GM12878 (cell line): ENCODE measurements around the gene PTPRM. TPM values are rescaled to one million over a fixed set of nuclear protein-coding genes. Genes with fewer than 3 reads are reported as not detected.

Source experiments
- ATAC-seq: fragments of 200-7000 bp; cut with Tn5 transposase; 3 replicates; pipeline ENCODE4 v1.9.1; 2020; ENCODE audit warnings: mild to moderate bottlenecking, moderate library complexity
- BruUV-seq: library from RNA; stranded (reverse); fragments of 400-500 nt; replicated peaks from 2 replicates; lab custom pipeline; 2021; lab: Mats Ljungman, UMichigan
- CTCF ChIA-PET: fragments of 300-600 bp; sonication (Branson Sonifier 250); formaldehyde crosslinking; extraction: SDS; loops from one replicate; lab custom pipeline; 2021; ENCODE audit warnings: inconsistent platforms; lab: Yijun Ruan, JAX
- POLR2A ChIA-PET: fragments of 350-600 bp; formaldehyde crosslinking; extraction: SDS; loops from one replicate; lab custom pipeline; 2021; ENCODE audit warnings: inconsistent platforms; lab: Charles Lee
- RAD21 ChIA-PET: fragments of 300-600 bp; sonication (Branson Sonifier 250); formaldehyde crosslinking; loops from one replicate; lab custom pipeline; 2023; ENCODE audit warnings: antibody characterized with exemption; ENCODE audit not compliant: unreplicated experiment; lab: Charles Lee
- SMC1A ChIA-PET: fragments of 300-600 bp; sonication (Branson Sonifier 250); formaldehyde crosslinking; loops from one replicate; lab custom pipeline; 2023; ENCODE audit not compliant: unreplicated experiment, uncharacterized antibody; lab: Charles Lee
- DNase-seq: peaks from one replicate; pipeline ENCODE4 v3.0.0-alpha.2; 2011; ENCODE audit warnings: low read depth, low spot score
- FAIRE-seq: peaks from 3 replicates; lab custom pipeline; 2011; peaks lifted over from hg19 to GRCh38; lab: Jason Lieb, UNC
- H2AFZ ChIP-seq: 2 replicates; pipeline ENCODE4 v1.6.0; 2011; ENCODE audit warnings: low read depth, low read length, control low read depth; ENCODE audit not compliant: control insufficient read depth
- H3K27ac ChIP-seq: 2 replicates; pipeline ENCODE4 v1.5.1; 2011; ENCODE audit warnings: control low read depth; ENCODE audit not compliant: control insufficient read depth, insufficient read depth
- H3K27me3 ChIP-seq, 2 experiments: replicated peaks in 1 of 2; 2 replicates each; pipeline versions ENCODE4 v1.6.0 to v1.6.1; 2011; ENCODE audit warnings: low read length in 1 of 2; ENCODE audit not compliant: control insufficient read depth in 2 of 2, insufficient read depth in 2 of 2
- H3K36me3 ChIP-seq, 2 experiments: 2 replicates each; pipeline ENCODE4 v1.5.1; 2011; ENCODE audit warnings: low read length in 1 of 2; ENCODE audit not compliant: control insufficient read depth in 2 of 2, insufficient read depth in 2 of 2
- H3K4me1 ChIP-seq: 2 replicates; pipeline ENCODE4 v1.6.1; 2011; ENCODE audit warnings: mild to moderate bottlenecking, low read length, moderate library complexity, mixed read lengths; ENCODE audit not compliant: control insufficient read depth, insufficient read depth
- H3K4me2 ChIP-seq: 2 replicates; pipeline ENCODE4 v1.6.0; 2011; ENCODE audit warnings: control low read depth; ENCODE audit not compliant: control insufficient read depth, insufficient read depth
- H3K4me3 ChIP-seq: fragments of 200-600 bp; sonication (generic); 2 replicates; pipeline ENCODE4 v1.5.1; 2016
- H3K79me2 ChIP-seq: 2 replicates; pipeline ENCODE4 v1.6.0; 2011; ENCODE audit warnings: low read length; ENCODE audit not compliant: control insufficient read depth, insufficient read depth
- H3K9ac ChIP-seq: 2 replicates; pipeline ENCODE4 v1.8.0; 2011; ENCODE audit warnings: low read length, control low read depth, mixed read lengths; ENCODE audit not compliant: control insufficient read depth, insufficient read depth
- H3K9me3 ChIP-seq: replicated peaks from 3 replicates; pipeline ENCODE4 v1.5.1; 2011; ENCODE audit warnings: mild to moderate bottlenecking, low read length; ENCODE audit not compliant: control insufficient read depth, insufficient read depth
- H4K20me1 ChIP-seq: 2 replicates; pipeline ENCODE4 v1.6.0; 2011; ENCODE audit not compliant: control insufficient read depth, insufficient read depth
- MEF2A ChIP-seq: IDR thresholded peaks from 2 replicates; pipeline ENCODE4 v1.6.1; 2011; ENCODE audit warnings: low read depth, mild to moderate bottlenecking, low read length, moderate library complexity; ENCODE audit not compliant: insufficient read depth
- SKIL ChIP-seq: fragments of 450-650 bp; IDR thresholded peaks from 2 replicates; pipeline ENCODE4 v1.6.1; 2017; ENCODE audit warnings: mild to moderate bottlenecking, low read depth, inconsistent platforms; ENCODE audit not compliant: poor library complexity, severe bottlenecking
- TAF1 ChIP-seq: IDR thresholded peaks from 2 replicates; pipeline ENCODE4 v1.6.1; 2011; ENCODE audit warnings: mild to moderate bottlenecking, low read depth, low read length, borderline replicate concordance
- TCF12 ChIP-seq: IDR thresholded peaks from 2 replicates; pipeline ENCODE4 v1.6.1; 2011; ENCODE audit warnings: low read depth, mild to moderate bottlenecking, low read length
- WGBS: methylation state at CpG from one replicate; pipeline ENCODE4 v1.1.6; 2016; ENCODE audit warnings: low lambda C conversion rate; ENCODE audit not compliant: insufficient replicate concordance, insufficient coverage; ENCODE audit errors: missing lambda C conversion rate; 5-methylcytosine and 5-hydroxymethylcytosine counted together
- in situ Hi-C: fragments of 300-500 bp; cut with MboI; formaldehyde crosslinking; loops from 9 replicates; pipeline ENCODE4 v1.14.3; 2018; ENCODE audit warnings: mixed read lengths
- intact Hi-C: fragments of 100-400 bp; cut with micrococcal nuclease; formaldehyde crosslinking; loops from one replicate; pipeline ENCODE4 v1.14.2; 2022; ENCODE audit not compliant: unreplicated experiment
- polyA plus RNA-seq, 11 experiments: library from polyadenylated mRNA; depleted of rRNA in 4 of 11; unstranded in 6 of 11; stranded (reverse) in 5 of 11; fragments of >200 nt; fragmentation: Nextera tagmentation in 4 of 11; fragmentation: Illumina TruSeq in 1 of 11; extraction: Ambion mirVana in 4 of 11; extraction: Trizol in 1 of 11; gene quantifications; 1 replicate in 1 of 11; 2 replicates in 10 of 11; pipeline versions ENCODE4 v1.2.1 to v1.2.3, GENCODE V29; 2011 to 2016; ENCODE audit warnings: inconsistent platforms in 2 of 11, missing spikeins in 2 of 11, low read depth in 1 of 11
- total RNA-seq, 4 experiments: library from RNA; depleted of rRNA in 3 of 4; stranded (reverse); fragments of >200 nt in 3 of 4; fragmentation: Illumina TruSeq in 1 of 4; extraction: Trizol in 1 of 4; gene quantifications; 2 replicates each; pipeline versions ENCODE4 v1.2.1 to v1.2.3, GENCODE V29; 2013 to 2021
- TF ChIP-seq, protein P1 (sequence below): IDR thresholded peaks from 2 replicates; pipeline ENCODE4 v1.6.1; 2012; ENCODE audit warnings: low read depth, low read length, improper control_type of control experiment

PTPRM gene
- total and polyA plus RNA-seq, 10 of the 15 experiments (the other 5 are each of a cell fraction or from before 2014, with no cell fraction given) = 0.07 to 22.6 (median 0.60) TPM

DNA sequence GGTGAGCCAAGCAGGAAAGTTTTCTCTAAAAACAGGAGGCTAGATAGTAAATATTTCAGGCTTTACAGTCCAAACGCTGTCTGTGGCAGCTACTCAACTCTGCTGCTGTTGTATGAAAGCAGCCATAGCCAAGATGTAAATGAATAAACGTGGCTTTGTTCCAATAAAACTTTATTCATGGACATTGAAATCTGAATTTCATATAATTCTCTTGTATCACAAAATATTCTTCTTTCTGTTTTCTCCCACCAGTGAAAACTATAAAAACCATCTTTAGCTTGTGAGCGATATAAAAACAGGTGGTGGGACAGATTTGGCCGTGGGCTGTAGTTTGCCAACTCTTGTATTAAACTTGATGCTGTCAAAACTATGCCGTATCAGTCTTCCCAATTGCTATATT is 333.0 kb downstream of the PTPRM start:
- Histone ChIP-seq H3K4me1 (no peaks in the 10 kb centered on the region), H3K79me2 (no peaks in the 10 kb centered on the region), H3K27me3 (no peaks in the 10 kb centered on the region; a peak in 2 of 4 replicates), H3K4me2 (no peak overlapping the region), H3K9me3 (no peaks in the 10 kb centered on the region), H3K4me3 (no peak overlapping the region), H3K36me3 (no peaks in the 10 kb centered on the region), H4K20me1 (no peaks in the 10 kb centered on the region), H2AFZ (no peak overlapping the region), H3K9ac (no peak overlapping the region), H3K27ac (no peak overlapping the region)
- ChIA-PET RAD21 (no interaction called here), CTCF (no interaction called here), SMC1A (interaction anchor here (0.7 to 1.1 kb wide), 2 partner anchors 9 to 23 kb away, joined by 3 read pairs; no protein-coding TSS in a partner anchor), POLR2A (no interaction called here)
- 19% methylated on average over 5 of the region's 5 CpGs for WGBS
- in situ Hi-C loops (no loop called here), intact Hi-C loops (no loop called here)
- no TSS peak for BruUV-seq
- ATAC-seq (no peak), FAIRE-seq (no peak), DNase-seq (no peak)
- TF ChIP-seq, protein P1, sequence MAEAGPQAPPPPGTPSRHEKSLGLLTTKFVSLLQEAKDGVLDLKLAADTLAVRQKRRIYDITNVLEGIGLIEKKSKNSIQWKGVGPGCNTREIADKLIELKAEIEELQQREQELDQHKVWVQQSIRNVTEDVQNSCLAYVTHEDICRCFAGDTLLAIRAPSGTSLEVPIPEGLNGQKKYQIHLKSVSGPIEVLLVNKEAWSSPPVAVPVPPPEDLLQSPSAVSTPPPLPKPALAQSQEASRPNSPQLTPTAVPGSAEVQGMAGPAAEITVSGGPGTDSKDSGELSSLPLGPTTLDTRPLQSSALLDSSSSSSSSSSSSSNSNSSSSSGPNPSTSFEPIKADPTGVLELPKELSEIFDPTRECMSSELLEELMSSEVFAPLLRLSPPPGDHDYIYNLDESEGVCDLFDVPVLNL = no peak
- no peak for TF ChIP-seq TCF12
- TF ChIP-seq MEF2A = no peak
- no peak for TF ChIP-seq SKIL
- no peak for TF ChIP-seq TAF1
